T-cell (primary cell): ENCODE data around the gene LAPTM4A. TPM values are rescaled to one million over a fixed set of nuclear protein-coding genes. Genes with fewer than 3 reads are reported as not detected.

Experiments used
- ATAC-seq, 4 experiments: fragments of 200-7000 bp in 3 of 4; fragments of 150-1000 bp in 1 of 4; cut with Tn5 transposase; replicated peaks in 1 of 4; 1 replicate in 3 of 4; 2 replicates in 1 of 4; pipeline ENCODE4 v1.10.0; 2021; ENCODE audit warnings: moderate library complexity in 3 of 4, mild to moderate bottlenecking in 2 of 4, moderate number of reproducible peaks in 1 of 4
- CTCF ChIA-PET, 2 donors: fragments of 300-600 bp; sonication (Branson Sonifier 250); formaldehyde crosslinking; loops; one replicate each; lab custom pipeline; 2022; ENCODE audit warnings: antibody characterized with exemption in 2 of 2; lab: Charles Lee
- POLR2A ChIA-PET, 2 donors: fragments of 300-600 bp; sonication (Branson Sonifier 250); formaldehyde crosslinking; loops; one replicate each; lab custom pipeline; 2022; ENCODE audit warnings: antibody characterized with exemption in 2 of 2; lab: Charles Lee
- DNase-seq, 35 experiments: peaks; one replicate each; pipeline versions ENCODE4 v3.0.0 to v3.0.0-alpha.2; 2013 to 2023
- H3K27ac ChIP-seq: one replicate; pipeline ENCODE4 v1.5.1; 2013; ENCODE audit warnings: low read length
- H3K27me3 ChIP-seq, 2 experiments: replicated peaks in 1 of 2; 1 replicate in 1 of 2; 2 replicates in 1 of 2; pipeline versions ENCODE4 v1.6.1 to v1.7.0; 2013; ENCODE audit warnings: low read length in 1 of 2, mixed read lengths in 1 of 2; ENCODE audit not compliant: control insufficient read depth in 2 of 2, insufficient read depth in 2 of 2; ENCODE audit errors: extremely low read depth in 1 of 2
- H3K36me3 ChIP-seq, 2 donors: 1 replicate in 1 of 2; 2 replicates in 1 of 2; pipeline versions ENCODE4 v1.6.1 to v1.7.0; 2013; ENCODE audit warnings: low read length in 1 of 2; ENCODE audit not compliant: control insufficient read depth in 2 of 2, insufficient read depth in 1 of 2; ENCODE audit errors: extremely low read depth in 1 of 2
- H3K4me1 ChIP-seq, 2 experiments: 1 replicate in 1 of 2; 2 replicates in 1 of 2; pipeline versions ENCODE4 v1.6.1 to v1.7.0; 2013; ENCODE audit warnings: low read length in 2 of 2, mixed read lengths in 1 of 2; ENCODE audit not compliant: insufficient read depth in 2 of 2, control insufficient read depth in 1 of 2; ENCODE audit errors: extremely low read depth in 1 of 2
- H3K4me3 ChIP-seq, 2 donors: 1 replicate in 1 of 2; 2 replicates in 1 of 2; pipeline versions ENCODE4 v1.5.1 to v1.7.0; 2013; ENCODE audit warnings: mild to moderate bottlenecking in 2 of 2, low read length in 1 of 2, moderate library complexity in 1 of 2; ENCODE audit not compliant: control insufficient read depth in 1 of 2; ENCODE audit errors: extremely low read depth in 1 of 2
- H3K9me3 ChIP-seq: 2 replicates; pipeline ENCODE4 v1.7.0; 2013
- H3K27ac Mint-ChIP-seq, 2 donors: one replicate each; pipeline ENCODE4 v1.8.0; 2020 to 2021; ENCODE audit warnings: mild to moderate bottlenecking in 2 of 2, mixed read lengths in 2 of 2
- H3K27me3 Mint-ChIP-seq, 2 donors: one replicate each; pipeline ENCODE4 v1.8.0; 2021 to 2022; ENCODE audit warnings: mixed read lengths in 2 of 2
- H3K36me3 Mint-ChIP-seq: one replicate; pipeline ENCODE4 v1.8.0; 2021; ENCODE audit warnings: mixed read lengths
- H3K4me1 Mint-ChIP-seq, 3 donors: one replicate each; pipeline ENCODE4 v1.8.0; 2020 to 2022; ENCODE audit warnings: mixed read lengths in 3 of 3, mild to moderate bottlenecking in 1 of 3
- H3K4me3 Mint-ChIP-seq, 3 donors: one replicate each; pipeline ENCODE4 v1.8.0; 2020 to 2022; ENCODE audit warnings: mild to moderate bottlenecking in 3 of 3, mixed read lengths in 3 of 3, moderate library complexity in 3 of 3
- H3K9me3 Mint-ChIP-seq, 3 donors: one replicate each; pipeline ENCODE4 v1.8.0; 2020 to 2022; ENCODE audit warnings: mixed read lengths in 3 of 3
- WGBS: methylation state at CpG from one replicate; pipeline ENCODE4 v1.1.5; 2013; ENCODE audit warnings: missing lambda C conversion rate; ENCODE audit not compliant: insufficient coverage; 5-methylcytosine and 5-hydroxymethylcytosine counted together
- total RNA-seq, 35 experiments: library from RNA in 6 of 35; stranded (reverse) in 6 of 35; fragments of 120-200 nt in 1 of 35; gene quantifications; one replicate each; pipeline versions ENCODE4 v1.2.1 to v1.2.4 and lab custom pipeline; 2013 to 2026

LAPTM4A gene
- total RNA-seq, 5 donors from 2014 or later (not counting 1 experiment from before 2014, with no cell fraction given) = 35.3 to 41.1 (median 38.1) TPM

DNA sequence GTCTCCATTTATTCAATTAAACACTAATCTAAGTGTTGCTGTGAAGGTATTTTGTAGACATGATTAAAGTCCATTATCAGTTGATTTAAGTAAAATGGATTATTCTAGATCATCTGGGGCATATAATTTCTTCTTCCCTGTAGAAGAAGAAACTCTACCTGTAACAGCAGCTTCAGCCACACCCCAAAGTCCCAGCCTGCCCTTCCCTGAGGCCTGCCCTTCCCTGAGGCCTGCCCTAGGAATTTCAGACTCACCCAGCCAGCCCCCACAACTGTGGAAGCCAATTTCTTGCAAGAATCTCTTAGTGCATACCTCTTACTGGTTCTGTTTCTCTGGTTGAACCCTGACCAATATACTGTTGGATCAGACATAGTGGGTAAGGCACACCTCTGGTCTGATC lies 13.4 kb upstream of the LAPTM4A start:
- Mint-ChIP-seq H3K4me3 (no peak overlapping the region), H3K36me3 (no peaks in the 10 kb centered on the region), H3K27me3 (peaks cover 7 to 11% of the 10 kb centered on the region in 2 donors), H3K27ac (no peak overlapping the region), H3K4me1 (no peaks in the 10 kb centered on the region), H3K9me3 (peaks cover 0 to 3% (median 0%) of the 10 kb centered on the region in 3 donors)
- Histone ChIP-seq H3K9me3 (no peaks in the 10 kb centered on the region), H3K36me3 (no peaks in the 10 kb centered on the region), H3K4me3 (no peak overlapping the region), H3K4me1 (no peaks in the 10 kb centered on the region), H3K27ac (no peak overlapping the region), H3K27me3 (peaks cover 0 to 9% of the 10 kb centered on the region in 2 experiments)
- ATAC-seq = no peak
- ChIA-PET POLR2A (no interaction called here), CTCF (no interaction called here)
- DNase-seq = no peak

DNA sequence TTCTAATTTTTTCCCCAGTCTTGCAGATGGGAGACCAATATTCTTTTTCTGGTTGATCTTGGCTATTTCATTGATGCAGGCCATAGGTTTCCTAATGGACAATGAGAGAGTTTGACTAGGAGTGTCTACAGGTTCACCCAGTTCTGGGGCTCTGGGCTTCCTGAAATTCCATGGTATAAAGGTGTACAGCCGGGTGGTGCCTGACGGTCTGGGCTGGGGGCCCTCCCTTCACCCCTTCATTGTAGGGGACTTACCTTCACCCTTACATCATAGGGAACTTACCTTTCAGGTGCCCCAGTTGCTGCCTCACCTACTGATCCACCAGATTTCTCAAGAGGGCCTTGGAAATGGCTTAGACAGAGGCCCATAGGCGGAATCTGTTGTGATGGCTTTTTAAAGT lies 13.0 kb upstream of the LAPTM4A start:
- Mint-ChIP-seq H3K9me3 (peaks cover 0 to 3% (median 0%) of the 10 kb centered on the region in 3 donors), H3K4me1 (no peaks in the 10 kb centered on the region), H3K4me3 (no peak overlapping the region), H3K36me3 (no peaks in the 10 kb centered on the region), H3K27me3 (peaks cover 7 to 11% of the 10 kb centered on the region in 2 donors), H3K27ac (no peak overlapping the region)
- ChIA-PET POLR2A (no interaction called here), CTCF (no interaction called here)
- H3K9me3 ChIP-seq = no peaks in the 10 kb centered on the region
- ATAC-seq = no peak
- H3K4me3 ChIP-seq = no peak overlapping the region
- no CpG with 5 or more reads among the region's 3 CpGs for WGBS
- H3K27me3 ChIP-seq = peaks cover 0 to 9% of the 10 kb centered on the region in 2 experiments
- no peaks in the 10 kb centered on the region for H3K36me3 ChIP-seq
- H3K27ac ChIP-seq = no peak overlapping the region
- DNase-seq = no peak
- no peaks in the 10 kb centered on the region for H3K4me1 ChIP-seq

- CTCF ChIA-PET = no interaction called here
- POLR2A ChIA-PET = interaction anchor here in 1 of 2 donors (0.5 kb wide), 1 partner anchor 19 kb away, joined by 7 read pairs; no protein-coding TSS in a partner anchor
- Mint-ChIP-seq H3K9me3 (peaks cover 0 to 3% (median 0%) of the 10 kb centered on the region in 3 donors), H3K4me1 (no peaks in the 10 kb centered on the region), H3K4me3 (no peak overlapping the region), H3K27ac (no peak overlapping the region), H3K27me3 (peaks cover 7 to 11% of the 10 kb centered on the region in 2 donors), H3K36me3 (no peaks in the 10 kb centered on the region)
- Histone ChIP-seq H3K36me3 (no peaks in the 10 kb centered on the region), H3K4me3 (no peak overlapping the region), H3K4me1 (no peaks in the 10 kb centered on the region), H3K9me3 (no peaks in the 10 kb centered on the region), H3K27ac (no peak overlapping the region), H3K27me3 (peaks cover 3 to 9% of the 10 kb centered on the region in 2 experiments)
- ATAC-seq (no peak), DNase-seq (no peak)
- WGBS = 70% methylated on average over 5 of the region's 11 CpGs
Observed at GRCh38 chr2:20062615-20063545, 11.5 kb upstream of the LAPTM4A start.

GRCh38 chr2:20061940-20062339 lies 10.5 kb upstream of the LAPTM4A start:
- DNase-seq (no peak), ATAC-seq (no peak)
- Mint-ChIP-seq H3K27ac (no peak overlapping the region), H3K4me3 (no peak overlapping the region), H3K36me3 (no peaks in the 10 kb centered on the region), H3K4me1 (no peaks in the 10 kb centered on the region), H3K9me3 (no peaks in the 10 kb centered on the region), H3K27me3 (peaks cover 10 to 15% of the 10 kb centered on the region in 2 donors)
- 81% methylated on average over 3 of the region's 5 CpGs for WGBS
- peaks cover 3 to 9% of the 10 kb centered on the region in 2 experiments for H3K27me3 ChIP-seq
- H3K27ac ChIP-seq = no peak overlapping the region
- H3K4me3 ChIP-seq = no peak overlapping the region
- ChIA-PET POLR2A (no interaction called here), CTCF (no interaction called here)
- H3K9me3 ChIP-seq = no peaks in the 10 kb centered on the region
- H3K36me3 ChIP-seq = no peaks in the 10 kb centered on the region
- H3K4me1 ChIP-seq = no peaks in the 10 kb centered on the region

- CTCF ChIA-PET = no interaction called here
- Mint-ChIP-seq H3K9me3 (no peaks in the 10 kb centered on the region), H3K36me3 (no peaks in the 10 kb centered on the region)
Observed at GRCh38 chr2:20061476-20061875, 10.0 kb upstream of the LAPTM4A start.

GRCh38 chr2:20060106-20060505 lies 8.7 kb upstream of the LAPTM4A start:
- Histone ChIP-seq H3K27ac (no peak overlapping the region), H3K4me1 (no peaks in the 10 kb centered on the region), H3K27me3 (peaks cover 5 to 6% of the 10 kb centered on the region in 2 experiments), H3K36me3 (no peaks in the 10 kb centered on the region), H3K4me3 (no peak overlapping the region), H3K9me3 (no peaks in the 10 kb centered on the region)
- Mint-ChIP-seq H3K27me3 (peaks cover 27 to 29% of the 10 kb centered on the region in 2 donors), H3K4me1 (no peaks in the 10 kb centered on the region), H3K36me3 (no peaks in the 10 kb centered on the region), H3K27ac (no peak overlapping the region), H3K4me3 (no peak overlapping the region), H3K9me3 (no peaks in the 10 kb centered on the region)
- ATAC-seq = no peak
- POLR2A ChIA-PET = no interaction called here
- no CpG with 5 or more reads among the region's 1 CpG for WGBS
- no peak for DNase-seq
- CTCF ChIA-PET = interaction anchor here in 1 of 2 donors (0.6 kb wide), 1 partner anchor 49 kb away, joined by 3 read pairs; no protein-coding TSS in a partner anchor

More at GRCh38 chr2:20061476-20061875, 10.0 kb upstream of the LAPTM4A start:
- Histone ChIP-seq H3K4me3 (no peak overlapping the region), H3K9me3 (no peaks in the 10 kb centered on the region), H3K36me3 (no peaks in the 10 kb centered on the region), H3K27me3 (peaks cover 3 to 8% of the 10 kb centered on the region in 2 experiments), H3K27ac (no peak overlapping the region), H3K4me1 (no peaks in the 10 kb centered on the region)
- H3K27me3 Mint-ChIP-seq = peaks cover 15 to 20% of the 10 kb centered on the region in 2 donors
- H3K4me3 Mint-ChIP-seq = no peak overlapping the region
- ATAC-seq (no peak), DNase-seq (no peak)
- no peak overlapping the region for H3K27ac Mint-ChIP-seq
- no peaks in the 10 kb centered on the region for H3K4me1 Mint-ChIP-seq
- POLR2A ChIA-PET = no interaction called here
- WGBS = no CpG with 5 or more reads among the region's 3 CpGs
